ENCODE measurements around the gene MIS18BP1. TPM values are rescaled to one million over a fixed set of nuclear protein-coding genes. Genes with fewer than 3 reads are reported as not detected.

The MIS18BP1 gene
- total and polyA plus RNA-seq, 2 experiments from 2014 or later: 109 to 216 TPM

GRCh38 chr14:45181806-45182205 lies 71.2 kb downstream of the MIS18BP1 start:
- TF ChIP-seq CREB1 (CRISPR knock-in tag; IDR thresholded peaks at IDR 0.05; ENCODE audit: low read depth): no peak
- TF ChIP-seq REST (IDR thresholded peaks at IDR 0.05; ENCODE audit: unreplicated experiment): no peak
- TF ChIP-seq STAT1 (IDR thresholded peaks at IDR 0.05; ENCODE audit: unreplicated experiment): no peak
- TF ChIP-seq CTCF (conservative IDR thresholded peaks at IDR 0.05; ENCODE audit: low read depth in 2 of 2): no peak
- TF ChIP-seq EZH2 (IDR thresholded peaks at IDR 0.05; ENCODE audit: low read depth, unreplicated experiment): no peak

GRCh38 chr14:45181329-45181728 lies 71.7 kb downstream of the MIS18BP1 start:
- ATAC-seq: no peak
- Mint-ChIP-seq H3K36me3 (ENCODE audit: low read depth) (no peaks in the 10 kb centered on the region; the same call in 2 of the 3 replicates), H3K27ac (no peak overlapping the region), H3K4me3 (no peak overlapping the region), H3K4me1 (peaks cover 7% of the 10 kb centered on the region), H3K9me3 (no peaks in the 10 kb centered on the region), H3K27me3 (ENCODE audit: insufficient read depth, low read depth, poor library complexity) (no peaks in the 10 kb centered on the region)
- Histone ChIP-seq H3K9me2 (ENCODE audit: insufficient read depth) (no peaks in the 10 kb centered on the region), H3K4me1 (ENCODE audit: insufficient read depth) (peaks cover 13% of the 10 kb centered on the region), H3K79me2 (replicated peaks; ENCODE audit: insufficient read depth) (no peaks in the 10 kb centered on the region), H3K4me2 (peak overlapping the region; percentile 17; the same call in 1 of the 2 replicates), H3K4me3 (no peak overlapping the region; the same call in 1 of the 2 replicates), H3K27ac (ENCODE audit: low read depth) (no peak overlapping the region), H3F3A (replicated peaks; ENCODE audit: low read depth) (no peaks in the 10 kb centered on the region), H4K20me1 (replicated peaks; ENCODE audit: insufficient read depth) (no peaks in the 10 kb centered on the region), H3K27me3 (ENCODE audit: insufficient read depth) (no peaks in the 10 kb centered on the region), H2AFZ (no peak overlapping the region), H3K36me3 (ENCODE audit: insufficient read depth) (no peaks in the 10 kb centered on the region)
- no peak for TF ChIP-seq ZNF331 (CRISPR knock-in tag; IDR thresholded peaks at IDR 0.05; ENCODE audit: low read depth)
- no peak for TF ChIP-seq EZH2phosphoT487 (IDR thresholded peaks at IDR 0.05; ENCODE audit: unreplicated experiment)
- TF ChIP-seq CREB1 (CRISPR knock-in tag; IDR thresholded peaks at IDR 0.05; ENCODE audit: low read depth): no peak
- no peak for TF ChIP-seq ETS1 (IDR thresholded peaks at IDR 0.05)
- TF ChIP-seq EZH2 (IDR thresholded peaks at IDR 0.05; ENCODE audit: low read depth, unreplicated experiment): no peak
- TF ChIP-seq REST (IDR thresholded peaks at IDR 0.05; ENCODE audit: unreplicated experiment): no peak
- TF ChIP-seq CTCF (conservative IDR thresholded peaks at IDR 0.05; ENCODE audit: low read depth in 2 of 2): no peak
- no peak for DNase-seq (ENCODE audit: low spot score)

More at GRCh38 chr14:45181806-45182205, 71.2 kb downstream of the MIS18BP1 start:
- DNase-seq (ENCODE audit: low spot score): no peak
- H3K36me3 Mint-ChIP-seq (ENCODE audit: low read depth): no peaks in the 10 kb centered on the region; the same call in 1 of the 3 replicates
- 0 out of 2 replicates have a peak, but pooled peaks cover 2% of the 10 kb centered on the region for H3K36me3 ChIP-seq (ENCODE audit: insufficient read depth)
- H3K4me3 Mint-ChIP-seq: no peak overlapping the region
- no peaks in the 10 kb centered on the region for H3K79me2 ChIP-seq (replicated peaks; ENCODE audit: insufficient read depth)
- H3K4me1 ChIP-seq (ENCODE audit: insufficient read depth): peaks cover 13% of the 10 kb centered on the region
- no peaks in the 10 kb centered on the region for H4K20me1 ChIP-seq (replicated peaks; ENCODE audit: insufficient read depth)
- H3K9me2 ChIP-seq (ENCODE audit: insufficient read depth): no peaks in the 10 kb centered on the region
- H3K27me3 ChIP-seq (ENCODE audit: insufficient read depth): no peaks in the 10 kb centered on the region
- H3K4me1 Mint-ChIP-seq: peaks cover 7% of the 10 kb centered on the region
- H3F3A ChIP-seq (replicated peaks; ENCODE audit: low read depth): no peaks in the 10 kb centered on the region
- no peak overlapping the region; the same call in 1 of the 2 replicates for H3K4me3 ChIP-seq
- no peaks in the 10 kb centered on the region for H3K27me3 Mint-ChIP-seq (ENCODE audit: insufficient read depth, low read depth, poor library complexity)
- H3K4me2 ChIP-seq: no peak overlapping the region
- H2AFZ ChIP-seq: no peak overlapping the region
- no peak overlapping the region for H3K27ac Mint-ChIP-seq
- ATAC-seq: no peak
- no peaks in the 10 kb centered on the region for H3K9me3 Mint-ChIP-seq
- H3K27ac ChIP-seq (ENCODE audit: low read depth): no peak overlapping the region

Data from GM23338 (cell line).